Muscle layer of duodenum (tissue), 2 donors: ENCODE measurements around the gene CD82.

Experiments used
- H3K27ac ChIP-seq: one replicate; pipeline ENCODE4 v1.7.0; 2013; ENCODE audit warnings: mild to moderate bottlenecking, low read length
- H3K27me3 ChIP-seq: one replicate; pipeline ENCODE4 v1.7.0; 2013; ENCODE audit warnings: low read depth, mild to moderate bottlenecking, control low read depth, low read length
- H3K36me3 ChIP-seq, 2 donors: one replicate each; pipeline ENCODE4 v1.7.0; 2013; ENCODE audit warnings: low read length in 2 of 2, control low read depth in 1 of 2, mild to moderate bottlenecking in 1 of 2; ENCODE audit not compliant: insufficient read depth in 2 of 2, control insufficient read depth in 1 of 2
- H3K4me1 ChIP-seq, 2 donors: one replicate each; pipeline ENCODE4 v1.7.0; 2013; ENCODE audit warnings: low read length in 2 of 2, mild to moderate bottlenecking in 2 of 2, control low read depth in 1 of 2, moderate library complexity in 1 of 2; ENCODE audit not compliant: insufficient read depth in 2 of 2, control insufficient read depth in 1 of 2
- H3K4me3 ChIP-seq, 2 donors: one replicate each; pipeline ENCODE4 v1.7.0; 2013; ENCODE audit warnings: low read length in 2 of 2, low read depth in 1 of 2, mild to moderate bottlenecking in 1 of 2
- H3K9me3 ChIP-seq, 2 donors: one replicate each; pipeline ENCODE4 v1.7.0; 2013; ENCODE audit warnings: low read length in 2 of 2, control low read depth in 1 of 2, mild to moderate bottlenecking in 1 of 2; ENCODE audit not compliant: control insufficient read depth in 1 of 2
- donor health status: healthy.

CD82 gene

GRCh38 chr11:44597358-44598012, 32.0 kb downstream of the CD82 start:
- Histone ChIP-seq H3K36me3 (no peaks in the 10 kb centered on the region), H3K4me1 (peaks cover 13 to 46% of the 10 kb centered on the region in 2 donors), H3K9me3 (no peaks in the 10 kb centered on the region), H3K4me3 (no peak overlapping the region), H3K27me3 (no peaks in the 10 kb centered on the region), H3K27ac (no peak overlapping the region)

- no peak overlapping the region for H3K27ac ChIP-seq
- H3K4me1 ChIP-seq: peaks cover 11 to 43% of the 10 kb centered on the region in 2 donors
- H3K36me3 ChIP-seq: no peaks in the 10 kb centered on the region
- H3K27me3 ChIP-seq: no peaks in the 10 kb centered on the region
- no peaks in the 10 kb centered on the region for H3K9me3 ChIP-seq
- no peak overlapping the region for H3K4me3 ChIP-seq
Measured at GRCh38 chr11:44598831-44599230, 33.4 kb downstream of the CD82 start.

- Histone ChIP-seq H3K4me3 (no peak overlapping the region), H3K4me1 (peaks cover 11 to 48% of the 10 kb centered on the region in 2 donors), H3K27me3 (no peaks in the 10 kb centered on the region), H3K27ac (no peak overlapping the region), H3K36me3 (peaks cover 0 to 5% of the 10 kb centered on the region in 2 donors), H3K9me3 (no peaks in the 10 kb centered on the region)
Measured at GRCh38 chr11:44600261-44600660, 34.8 kb downstream of the CD82 start.

- Histone ChIP-seq H3K36me3 (peaks cover 0 to 9% of the 10 kb centered on the region in 2 donors), H3K4me1 (peaks cover 11 to 43% of the 10 kb centered on the region in 2 donors), H3K9me3 (no peaks in the 10 kb centered on the region), H3K27ac (peak overlapping the region; percentile 0), H3K27me3 (no peaks in the 10 kb centered on the region), H3K4me3 (no peak overlapping the region)
Measured at GRCh38 chr11:44600839-44601383, 35.4 kb downstream of the CD82 start.

GRCh38 chr11:44601471-44602370, 36.3 kb downstream of the CD82 start:
- Histone ChIP-seq H3K36me3 (peaks cover 3 to 15% of the 10 kb centered on the region in 2 donors), H3K4me1 (peaks cover 5 to 35% of the 10 kb centered on the region in 2 donors), H3K4me3 (no peak overlapping the region), H3K27me3 (no peaks in the 10 kb centered on the region), H3K27ac (peak overlapping the region; percentile 72), H3K9me3 (no peaks in the 10 kb centered on the region)

- H3K4me1 ChIP-seq: peaks cover 5 to 34% of the 10 kb centered on the region in 2 donors
- H3K4me3 ChIP-seq: no peak overlapping the region
- H3K27me3 ChIP-seq: no peaks in the 10 kb centered on the region
- peaks cover 4 to 19% of the 10 kb centered on the region in 2 donors for H3K36me3 ChIP-seq
- peak overlapping the region; percentile 20 for H3K27ac ChIP-seq
- no peaks in the 10 kb centered on the region for H3K9me3 ChIP-seq
Measured at GRCh38 chr11:44602891-44603310, 37.4 kb downstream of the CD82 start.

- peaks cover 4 to 19% of the 10 kb centered on the region in 2 donors for H3K36me3 ChIP-seq
- H3K4me1 ChIP-seq: peaks cover 14 to 47% of the 10 kb centered on the region in 2 donors
- no peaks in the 10 kb centered on the region for H3K9me3 ChIP-seq
- no peak overlapping the region for H3K4me3 ChIP-seq
- H3K27ac ChIP-seq: no peak overlapping the region
- H3K27me3 ChIP-seq: no peaks in the 10 kb centered on the region
Measured at GRCh38 chr11:44604171-44604581, 38.7 kb downstream of the CD82 start.

GRCh38 chr11:44605068-44605708, 39.7 kb downstream of the CD82 start:
- Histone ChIP-seq H3K36me3 (peaks cover 4 to 19% of the 10 kb centered on the region in 2 donors), H3K4me1 (peaks cover 22 to 47% of the 10 kb centered on the region in 2 donors), H3K4me3 (no peak overlapping the region)

GRCh38 chr11:44605965-44606364, 40.5 kb downstream of the CD82 start:
- no peak overlapping the region for H3K27ac ChIP-seq
- H3K4me1 ChIP-seq: peaks cover 22 to 45% of the 10 kb centered on the region in 2 donors
- no peak overlapping the region for H3K4me3 ChIP-seq
- H3K36me3 ChIP-seq: peaks cover 4 to 19% of the 10 kb centered on the region in 2 donors
- H3K27me3 ChIP-seq: no peaks in the 10 kb centered on the region
- H3K9me3 ChIP-seq: no peaks in the 10 kb centered on the region

More at GRCh38 chr11:44605068-44605708, 39.7 kb downstream of the CD82 start:
- H3K9me3 ChIP-seq: no peaks in the 10 kb centered on the region
- H3K27ac ChIP-seq: no peak overlapping the region
- no peaks in the 10 kb centered on the region for H3K27me3 ChIP-seq

- H3K27me3 ChIP-seq: no peaks in the 10 kb centered on the region
- H3K9me3 ChIP-seq: no peaks in the 10 kb centered on the region
- H3K27ac ChIP-seq: no peak overlapping the region
- peaks cover 4 to 19% of the 10 kb centered on the region in 2 donors for H3K36me3 ChIP-seq
- no peak overlapping the region for H3K4me3 ChIP-seq
- peaks cover 22 to 42% of the 10 kb centered on the region in 2 donors for H3K4me1 ChIP-seq
Measured at GRCh38 chr11:44606472-44606871, 41.0 kb downstream of the CD82 start.
